Kidney (tissue), 14 donors: Measurements from ENCODE around the gene RGR. TPM values are rescaled to one million over a fixed set of nuclear protein-coding genes. Genes with fewer than 3 reads are reported as not detected.

Experiments used
- DNase-seq, 5 donors: peaks; one replicate each; pipeline ENCODE4 v3.0.0-alpha.2; 2013 to 2020
- FAIRE-seq: peaks from 2 replicates; lab custom pipeline; 2012; peaks lifted over from hg19 to GRCh38; lab: Jason Lieb, UNC
- H3K27ac ChIP-seq, 2 donors: one replicate each; pipeline ENCODE4 v1.7.0; 2013; ENCODE audit warnings: low read depth in 2 of 2, low read length in 2 of 2, inconsistent platforms in 1 of 2
- H3K27me3 ChIP-seq: one replicate; pipeline ENCODE4 v1.7.1; 2013; ENCODE audit warnings: low read length, inconsistent platforms; ENCODE audit not compliant: control insufficient read depth, insufficient read depth
- H3K36me3 ChIP-seq, 3 donors: one replicate each; pipeline versions ENCODE4 v1.7.0 to v1.7.1; 2013; ENCODE audit warnings: low read length in 3 of 3, control low read depth in 1 of 3, inconsistent platforms in 1 of 3; ENCODE audit not compliant: insufficient read depth in 3 of 3, control insufficient read depth in 2 of 3
- H3K4me1 ChIP-seq, 3 donors: one replicate each; pipeline versions ENCODE4 v1.7.0 to v1.7.1; 2013; ENCODE audit warnings: low read length in 3 of 3, inconsistent platforms in 1 of 3, low read depth in 1 of 3; ENCODE audit not compliant: control insufficient read depth in 2 of 3, insufficient read depth in 2 of 3
- H3K4me3 ChIP-seq, 3 donors: one replicate each; pipeline versions ENCODE4 v1.7.0 to v1.8.1; 2013; ENCODE audit warnings: low read length in 3 of 3, control low read depth in 1 of 3, inconsistent platforms in 1 of 3
- H3K9ac ChIP-seq, 3 donors: one replicate each; pipeline versions ENCODE4 v1.7.0 to v1.7.1; 2013; ENCODE audit warnings: low read length in 3 of 3, control low read depth in 1 of 3, inconsistent platforms in 1 of 3
- H3K9me3 ChIP-seq, 3 donors: one replicate each; pipeline versions ENCODE4 v1.7.0 to v1.7.1; 2013; ENCODE audit warnings: low read length in 3 of 3, control low read depth in 1 of 3, inconsistent platforms in 1 of 3; ENCODE audit not compliant: control insufficient read depth in 2 of 3, insufficient read depth in 1 of 3
- intact Hi-C: fragments of 100-400 bp; cut with DNase I; formaldehyde crosslinking; loops from one replicate; pipeline ENCODE4 v1.11.1; 2022
- polyA plus RNA-seq: library from polyadenylated mRNA; stranded (reverse); fragments of 350-450 nt; fragmentation: Illumina TruSeq; extraction: RNeasy Lipid Tissue Mini Kit (QIAGEN cat#74804); gene quantifications from one replicate; pipeline ENCODE4 v1.2.3, GENCODE V29; 2014; ENCODE audit warnings: low read depth, low replicate concordance; ENCODE audit not compliant: insufficient read depth
- total RNA-seq: library from RNA; stranded (reverse); fragmentation: NEBNext Ultra II Directional; extraction: Animal tissue kit (Norgen Biotek cat#: 25700); gene quantifications from one replicate; pipeline ENCODE4 v1.2.1, GENCODE V29; 2021
- TF ChIP-seq, protein P1 (sequence below): IDR thresholded peaks from 3 replicates; pipeline ENCODE4 v1.5.1; 2012; ENCODE audit warnings: mild to moderate bottlenecking, moderate library complexity, borderline replicate concordance; ENCODE audit not compliant: insufficient read depth; ENCODE audit errors: extremely low read depth
- donor health status: control.
- donor health status: control.
- donor health status: control.
- donor health status: control.
- donor health status: control.
- donor health status: DM: yes; HTN: yes; CAD: no.
- donor health status: Normal renal cell carcinoma (clear cell type).

Gene RGR
- total and polyA plus RNA-seq, 2 donors from 2014 or later = not detected

DNA sequence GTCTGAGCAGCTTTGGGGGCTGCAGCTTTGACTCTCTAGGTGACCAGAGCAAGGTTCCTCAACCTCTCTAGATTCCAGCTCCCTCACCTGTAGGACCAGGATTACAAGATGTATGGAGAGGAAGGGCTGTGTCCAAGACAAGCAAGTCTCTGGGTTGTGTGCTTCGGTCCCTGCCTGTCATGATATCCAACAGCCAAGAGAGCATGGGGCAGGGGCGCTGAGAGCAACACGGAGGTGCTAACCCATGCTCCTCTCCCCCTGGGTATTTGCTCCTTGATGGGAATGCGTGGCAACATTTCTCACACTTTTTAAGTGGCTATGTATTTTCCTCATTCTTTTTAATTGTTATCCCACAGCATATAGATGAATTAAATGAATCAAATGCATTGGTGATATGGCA, 40.2 kb upstream of the RGR start:
- no peaks in the 10 kb centered on the region for H3K27me3 ChIP-seq
- DNase-seq = no peak
- intact Hi-C loops = loop anchor here (10.0 kb wide), 1 partner anchor 60 kb away; no protein-coding TSS in a partner anchor
- no peak overlapping the region for H3K4me3 ChIP-seq
- no peak overlapping the region for H3K27ac ChIP-seq
- no peak for FAIRE-seq
- TF ChIP-seq, protein P1, sequence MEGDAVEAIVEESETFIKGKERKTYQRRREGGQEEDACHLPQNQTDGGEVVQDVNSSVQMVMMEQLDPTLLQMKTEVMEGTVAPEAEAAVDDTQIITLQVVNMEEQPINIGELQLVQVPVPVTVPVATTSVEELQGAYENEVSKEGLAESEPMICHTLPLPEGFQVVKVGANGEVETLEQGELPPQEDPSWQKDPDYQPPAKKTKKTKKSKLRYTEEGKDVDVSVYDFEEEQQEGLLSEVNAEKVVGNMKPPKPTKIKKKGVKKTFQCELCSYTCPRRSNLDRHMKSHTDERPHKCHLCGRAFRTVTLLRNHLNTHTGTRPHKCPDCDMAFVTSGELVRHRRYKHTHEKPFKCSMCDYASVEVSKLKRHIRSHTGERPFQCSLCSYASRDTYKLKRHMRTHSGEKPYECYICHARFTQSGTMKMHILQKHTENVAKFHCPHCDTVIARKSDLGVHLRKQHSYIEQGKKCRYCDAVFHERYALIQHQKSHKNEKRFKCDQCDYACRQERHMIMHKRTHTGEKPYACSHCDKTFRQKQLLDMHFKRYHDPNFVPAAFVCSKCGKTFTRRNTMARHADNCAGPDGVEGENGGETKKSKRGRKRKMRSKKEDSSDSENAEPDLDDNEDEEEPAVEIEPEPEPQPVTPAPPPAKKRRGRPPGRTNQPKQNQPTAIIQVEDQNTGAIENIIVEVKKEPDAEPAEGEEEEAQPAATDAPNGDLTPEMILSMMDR = no peak
- no peak overlapping the region for H3K9ac ChIP-seq
- no peaks in the 10 kb centered on the region for H3K4me1 ChIP-seq
- no peaks in the 10 kb centered on the region for H3K9me3 ChIP-seq
- H3K36me3 ChIP-seq = no peaks in the 10 kb centered on the region

DNA sequence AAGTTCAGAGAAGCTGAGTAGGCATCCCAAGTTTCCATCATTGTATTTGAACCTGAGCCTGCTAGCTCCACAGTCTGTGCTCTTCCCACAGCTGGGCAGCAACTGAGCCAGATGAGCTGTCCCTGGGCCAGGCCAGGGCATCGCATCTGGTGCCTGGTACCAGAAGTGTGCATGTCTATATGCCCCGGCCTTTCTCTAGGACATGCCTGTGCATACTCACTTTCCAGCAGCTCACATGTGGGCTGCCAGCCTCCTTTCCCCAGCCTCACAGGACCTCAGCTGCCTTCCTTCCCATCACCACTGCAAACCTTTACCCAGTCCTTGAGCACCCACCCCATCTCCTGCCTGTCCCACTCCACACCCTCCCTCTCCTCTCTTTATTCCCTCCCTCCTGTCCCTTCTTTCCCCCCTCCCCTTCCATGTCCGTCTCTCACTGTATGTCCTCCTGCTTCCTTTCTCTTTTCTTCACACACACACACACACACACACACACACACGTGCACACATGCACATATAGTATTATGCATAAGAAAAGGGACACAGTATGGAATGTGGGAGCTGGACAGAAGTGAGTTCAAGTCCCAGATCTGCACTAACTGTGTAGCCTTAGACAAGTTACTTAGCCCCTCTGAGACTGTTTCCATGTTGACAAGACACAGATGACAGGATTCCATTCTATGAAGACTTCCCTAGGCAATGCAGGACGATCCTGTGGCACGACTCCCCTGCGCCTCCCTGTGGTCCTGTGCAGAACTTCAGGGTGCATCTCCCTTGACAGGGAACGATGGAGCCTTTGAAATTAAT, 39.6 kb upstream of the RGR start:
- Histone ChIP-seq H3K4me3 (no peak overlapping the region), H3K36me3 (no peaks in the 10 kb centered on the region), H3K9me3 (no peaks in the 10 kb centered on the region), H3K4me1 (no peaks in the 10 kb centered on the region), H3K9ac (no peak overlapping the region), H3K27ac (no peak overlapping the region), H3K27me3 (no peaks in the 10 kb centered on the region)
- TF ChIP-seq, protein P1 = peak; percentile 71
- intact Hi-C loops = loop anchor here (10.0 kb wide), 1 partner anchor 60 kb away; no protein-coding TSS in a partner anchor
- peak in 4 of 5 donors; percentile 46 to 72 (median 64) for DNase-seq
- no peak for FAIRE-seq

DNA sequence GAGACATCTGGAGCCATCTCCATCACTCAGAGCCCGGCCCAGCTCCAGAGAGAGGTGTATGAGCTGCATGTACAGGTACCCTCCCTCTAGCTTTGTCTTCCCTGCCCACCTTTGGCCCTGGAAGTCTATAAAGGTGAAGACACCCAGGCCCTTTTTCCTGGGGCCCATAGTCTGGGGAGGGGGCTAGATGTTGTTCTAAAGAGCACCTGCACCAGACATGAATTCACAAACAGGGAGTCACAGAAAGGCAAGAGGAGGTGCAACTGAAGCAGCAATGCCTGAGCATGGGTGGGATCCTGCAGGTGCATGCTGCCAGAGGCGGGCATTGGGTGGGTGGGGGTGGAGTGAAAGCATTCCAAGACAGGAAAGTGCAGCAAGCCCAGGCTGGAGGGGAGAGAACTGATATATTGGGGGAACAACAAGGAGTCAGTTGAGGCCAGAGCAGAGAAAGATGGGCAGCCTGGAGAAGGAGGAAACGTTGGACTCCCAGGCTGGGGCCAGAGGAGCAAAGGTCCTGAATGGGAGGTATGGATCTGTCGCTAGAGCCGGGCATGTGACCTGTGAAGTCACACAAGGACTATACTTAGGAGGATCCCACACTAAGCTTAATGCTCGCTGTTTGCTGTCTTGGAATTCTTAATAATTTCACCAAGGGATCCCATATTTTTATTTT, 38.9 kb upstream of the RGR start:
- TF ChIP-seq, protein P1 = no peak
- DNase-seq (no peak), FAIRE-seq (no peak)
- H3K4me1 ChIP-seq = no peaks in the 10 kb centered on the region
- intact Hi-C loops = loop anchor here (10.0 kb wide), 1 partner anchor 61 kb away; no protein-coding TSS in a partner anchor
- no peaks in the 10 kb centered on the region for H3K36me3 ChIP-seq
- H3K4me3 ChIP-seq = no peak overlapping the region
- H3K27ac ChIP-seq = no peak overlapping the region
- H3K9ac ChIP-seq = no peak overlapping the region
- H3K27me3 ChIP-seq = no peaks in the 10 kb centered on the region
- H3K9me3 ChIP-seq = no peaks in the 10 kb centered on the region
